Endothelial cell of umbilical vein (primary cell): ENCODE measurements around the gene HTR3C. TPM values are rescaled to one million over a fixed set of nuclear protein-coding genes. Genes with fewer than 3 reads are reported as not detected.

Source experiments
- BruUV-seq: library from RNA; stranded (reverse); fragments of 400-500 nt; replicated peaks from 2 replicates; lab custom pipeline; 2021; lab: Mats Ljungman, UMichigan
- CTCF ChIA-PET: fragments of 300-600, 350-600 bp; sonication (Branson Sonifier 250); formaldehyde crosslinking; loops from one replicate; lab custom pipeline; 2021; ENCODE audit warnings: antibody characterized with exemption, inconsistent platforms; lab: Charles Lee
- POLR2A ChIA-PET: fragments of 300-600, 350-600 bp; sonication (Branson Sonifier 250); formaldehyde crosslinking; loops from one replicate; lab custom pipeline; 2021; ENCODE audit warnings: antibody characterized with exemption, inconsistent platforms; lab: Charles Lee
- DNase-seq: peaks from one replicate; pipeline ENCODE4 v3.0.0-alpha.2; 2011; ENCODE audit warnings: low read depth, low spot score
- FAIRE-seq: peaks from 2 replicates; lab custom pipeline; 2011; peaks lifted over from hg19 to GRCh38; lab: Jason Lieb, UNC
- H2AFZ ChIP-seq: 2 replicates; pipeline ENCODE4 v1.6.0; 2012; ENCODE audit warnings: low read depth, low read length, control low read depth, inconsistent platforms
- H3K27ac ChIP-seq: 2 replicates; pipeline ENCODE4 v1.5.1; 2011; ENCODE audit warnings: low read depth, mild to moderate bottlenecking, control low read depth, low read length, moderate library complexity; ENCODE audit not compliant: insufficient read depth
- H3K27me3 ChIP-seq, 2 experiments: 2 replicates each; pipeline versions ENCODE4 v1.6.0 to v1.6.1; 2011; ENCODE audit warnings: low read length in 2 of 2, mixed read lengths in 1 of 2; ENCODE audit not compliant: control insufficient read depth in 2 of 2, insufficient read depth in 2 of 2
- H3K36me3 ChIP-seq, 2 experiments: 2 replicates in 1 of 2; 3 replicates in 1 of 2; pipeline ENCODE4 v1.5.1; 2011; ENCODE audit warnings: low read length in 2 of 2, mild to moderate bottlenecking in 1 of 2, moderate library complexity in 1 of 2; ENCODE audit not compliant: control insufficient read depth in 2 of 2, insufficient read depth in 2 of 2; ENCODE audit errors: extremely low read depth in 1 of 2
- H3K4me1 ChIP-seq: 3 replicates; pipeline ENCODE4 v1.5.1; 2011; ENCODE audit warnings: mild to moderate bottlenecking, low read length; ENCODE audit not compliant: control insufficient read depth, insufficient read depth; ENCODE audit errors: extremely low read depth
- H3K4me2 ChIP-seq: 2 replicates; pipeline ENCODE4 v1.6.1; 2011; ENCODE audit warnings: low read length, control low read depth, mixed read lengths; ENCODE audit not compliant: insufficient read depth
- H3K4me3 ChIP-seq, 3 experiments: fragments of 200-600 bp in 1 of 3; sonication (generic), shearing (Covaris generic) in 1 of 3; replicated peaks in 1 of 3; 2 replicates each; pipeline ENCODE4 v1.5.1; 2011 to 2016; ENCODE audit warnings: control low read depth in 3 of 3, low read length in 3 of 3, mild to moderate bottlenecking in 2 of 3, inconsistent platforms in 1 of 3, low read depth in 1 of 3, moderate library complexity in 1 of 3; ENCODE audit not compliant: insufficient read depth in 1 of 3
- H3K79me2 ChIP-seq: 2 replicates; pipeline ENCODE4 v1.6.0; 2012; ENCODE audit warnings: low read length, inconsistent platforms; ENCODE audit not compliant: control insufficient read depth, insufficient read depth
- H3K9ac ChIP-seq: replicated peaks from 2 replicates; pipeline ENCODE3; 2011; ENCODE audit warnings: low read length, control low read depth; ENCODE audit not compliant: insufficient read depth; ENCODE audit errors: extremely low read depth
- H3K9me1 ChIP-seq: replicated peaks from 3 replicates; pipeline ENCODE4 v1.6.0; 2011; ENCODE audit warnings: mild to moderate bottlenecking, low read length; ENCODE audit not compliant: control insufficient read depth, insufficient read depth; ENCODE audit errors: extremely low read depth
- H3K9me3 ChIP-seq: replicated peaks from 2 replicates; pipeline ENCODE4 v1.5.1; 2012; ENCODE audit warnings: low read length, inconsistent platforms; ENCODE audit not compliant: control insufficient read depth, insufficient read depth
- H4K20me1 ChIP-seq: replicated peaks from 2 replicates; pipeline ENCODE3; 2011; ENCODE audit warnings: mild to moderate bottlenecking, low read length; ENCODE audit not compliant: control insufficient read depth, insufficient read depth; ENCODE audit errors: extremely low read depth
- CTCF ChIP-seq, 2 donors: IDR thresholded peaks; 1 replicate in 1 of 2; 2 replicates in 1 of 2; pipeline ENCODE4 v1.5.1; 2011; ENCODE audit warnings: low read length in 2 of 2, mild to moderate bottlenecking in 2 of 2, moderate library complexity in 2 of 2, control low read depth in 1 of 2, inconsistent platforms in 1 of 2, low read depth in 1 of 2; ENCODE audit not compliant: insufficient read depth in 1 of 2; ENCODE audit errors: extremely low read depth in 1 of 2
- EZH2 ChIP-seq: IDR thresholded peaks from 2 replicates; pipeline ENCODE4 v1.6.1; 2012; ENCODE audit warnings: borderline replicate concordance, low read depth, mild to moderate bottlenecking, moderate library complexity, low read length, inconsistent platforms; ENCODE audit not compliant: severe bottlenecking
- FOS ChIP-seq: IDR thresholded peaks from 2 replicates; pipeline ENCODE4 v1.6.1; 2011; ENCODE audit warnings: mild to moderate bottlenecking, low read length, moderate library complexity, borderline replicate concordance; ENCODE audit not compliant: insufficient read depth
- GATA2 ChIP-seq: IDR thresholded peaks from 2 replicates; pipeline ENCODE4 v1.7.0; 2011; ENCODE audit warnings: low read depth, mild to moderate bottlenecking, moderate library complexity, mixed read lengths, low read length; ENCODE audit not compliant: insufficient read length, insufficient read depth
- JUN ChIP-seq: IDR thresholded peaks from 2 replicates; pipeline ENCODE4 v1.6.1; 2011; ENCODE audit warnings: borderline replicate concordance, low read depth; ENCODE audit not compliant: insufficient read length, insufficient read depth
- MAX ChIP-seq: IDR thresholded peaks from 2 replicates; pipeline ENCODE4 v1.6.1; 2011; ENCODE audit not compliant: insufficient read depth, insufficient read length
- MYC ChIP-seq: IDR thresholded peaks from one replicate; pipeline ENCODE4 v1.6.1; 2011; ENCODE audit warnings: mild to moderate bottlenecking, low read depth, low read length
- POLR2A ChIP-seq: IDR thresholded peaks from 2 replicates; pipeline ENCODE4 v1.6.1; 2012; ENCODE audit warnings: low read depth, mild to moderate bottlenecking, control low read depth, low read length
- POLR2AphosphoS5 ChIP-seq: IDR thresholded peaks from 2 replicates; pipeline ENCODE4 v1.6.1; 2012; ENCODE audit warnings: low read depth, mild to moderate bottlenecking, control low read depth, low read length, moderate library complexity; ENCODE audit not compliant: insufficient read depth
- dilution Hi-C: fragments of 300-500 bp; cut with MboI; formaldehyde crosslinking; loops from one replicate; pipeline ENCODE4 v1.15.0; 2019; ENCODE audit warnings: low sequenced_read_pairs; ENCODE audit not compliant: extremely low pct_ligation_motif_present
- intact Hi-C: fragments of 100-400 bp; cut with micrococcal nuclease; formaldehyde crosslinking; loops from one replicate; pipeline ENCODE4 v1.10.0; 2022
- polyA plus RNA-seq, 4 experiments: library from polyadenylated mRNA; depleted of rRNA in 3 of 4; stranded (reverse) in 3 of 4; unstranded in 1 of 4; fragments of >200 nt; gene quantifications; 2 replicates each; pipeline versions ENCODE4 v1.2.1 to v1.2.3, GENCODE V29; 2011 to 2012; ENCODE audit warnings: missing spikeins in 1 of 4
- total RNA-seq: library from RNA; stranded (reverse); gene quantifications from 2 replicates; pipeline ENCODE4 v1.2.3, GENCODE V29; 2021

HTR3C gene
- total and polyA plus RNA-seq, 2 donors (not counting 3 experiments of a cell fraction or from before 2014, with no cell fraction given): not detected

- intact Hi-C loops: no loop called here
- dilution Hi-C loops: no loop called here
- H3K9me3 ChIP-seq: no peaks in the 10 kb centered on the region
- H3K27me3 ChIP-seq: peaks cover 2 to 8% of the 10 kb centered on the region in 2 experiments
- no peak overlapping the region for H2AFZ ChIP-seq
- no peaks in the 10 kb centered on the region for H3K79me2 ChIP-seq
- no peak overlapping the region for H3K9ac ChIP-seq
- no peaks in the 10 kb centered on the region for H4K20me1 ChIP-seq
- no peak overlapping the region for H3K27ac ChIP-seq
- no peak for FAIRE-seq
- no peak overlapping the region for H3K4me2 ChIP-seq
- TF ChIP-seq EZH2 (no peak), GATA2 (no peak), POLR2AphosphoS5 (no peak), FOS (no peak), CTCF (IDR thresholded peaks at IDR 0.05; ENCODE audit: extremely low read depth in 1 of 2, insufficient read depth in 1 of 2, low read depth in 1 of 2, low read length in 2 of 2) (no peak), JUN (no peak), POLR2A (no peak), MYC (no peak), MAX (no peak)
- ChIA-PET POLR2A (no interaction called here), CTCF (no interaction called here)
- DNase-seq: no peak
- H3K36me3 ChIP-seq: no peaks in the 10 kb centered on the region
- no peak overlapping the region for H3K4me3 ChIP-seq
- H3K9me1 ChIP-seq: no peaks in the 10 kb centered on the region
- H3K4me1 ChIP-seq: no peaks in the 10 kb centered on the region
- BruUV-seq: no TSS peak
Observed at GRCh38 chr3:184062637-184063036, 9.8 kb downstream of the HTR3C start.
